8988T (cell line): ENCODE measurements around the gene ETV7.

Experiments used
- DNase-seq: peaks from one replicate; pipeline ENCODE4 v3.0.0; 2011

The ETV7 gene

DNA sequence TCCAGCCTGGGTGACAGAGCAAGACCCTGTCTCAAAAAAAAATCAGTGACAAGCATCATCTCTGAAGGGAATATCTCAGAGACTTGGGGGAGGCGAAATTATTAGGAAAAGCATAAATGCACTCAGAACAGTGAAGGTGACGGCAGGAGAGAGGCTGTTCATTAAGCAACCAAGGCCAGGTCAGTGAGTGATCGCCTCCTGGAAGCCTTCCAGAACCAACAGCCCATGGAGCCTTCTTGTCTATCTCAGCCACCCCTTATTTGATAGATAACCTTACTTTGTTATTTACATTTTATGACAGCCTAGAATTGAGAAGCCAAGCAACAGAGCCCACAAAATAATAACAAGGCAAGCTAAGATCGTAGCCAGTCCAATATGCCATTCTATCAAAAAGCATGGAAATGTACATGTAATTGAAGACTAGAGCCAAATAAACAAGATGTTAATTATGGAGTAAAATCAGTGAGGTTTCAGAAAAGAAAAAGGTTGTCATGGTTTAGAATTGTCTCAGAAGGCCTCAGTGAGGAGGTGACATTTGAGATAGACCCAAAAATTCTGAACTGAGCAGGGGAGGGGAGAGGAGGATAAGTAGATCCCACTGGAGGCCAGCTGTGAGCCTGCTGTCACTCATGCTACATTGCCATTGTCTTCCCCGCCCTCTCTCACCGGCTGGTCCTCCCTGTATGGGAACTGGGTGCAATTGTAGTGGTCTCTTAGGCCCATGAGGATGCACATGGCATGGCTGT is 68.6 kb downstream of the ETV7 start:
- no peak for DNase-seq

DNA sequence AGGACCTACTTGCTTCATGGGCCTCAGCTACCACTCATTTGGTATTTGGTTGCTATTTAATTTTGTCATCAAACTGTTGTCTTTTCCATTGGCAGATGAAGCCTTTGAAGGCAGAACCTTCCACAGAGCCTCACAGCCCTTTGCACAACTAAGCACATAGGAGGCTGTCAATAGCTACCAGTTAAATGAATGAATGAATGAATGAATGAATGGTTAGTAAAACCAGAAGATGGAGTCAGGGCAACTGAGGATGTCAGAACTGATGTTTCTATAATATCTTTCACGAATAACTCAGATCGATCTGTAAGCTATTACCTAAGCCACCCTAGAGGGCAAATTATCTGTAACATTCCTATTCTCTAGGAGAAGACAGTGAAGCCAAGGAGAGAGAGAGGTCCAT is 69.8 kb downstream of the ETV7 start:
- no peak for DNase-seq
